Daoy (cell line): ENCODE measurements around the gene GPR162. TPM values are rescaled to one million over a fixed set of nuclear protein-coding genes. Genes with fewer than 3 reads are reported as not detected.
A peak's percentile ranks its signal among the peaks of the same experiment; 100 is the strongest.
"Not testable (repeated sequence)": the region's sequence is repeated elsewhere in the genome, so short reads cannot be mapped to it uniquely, and the experiment has no call there.

Source experiments
- DNase-seq: peaks from one replicate; pipeline ENCODE4 v3.0.0-alpha.2; 2015; ENCODE audit warnings: low read depth
- total RNA-seq: library from RNA; depleted of rRNA; stranded (reverse); fragments of >200 nt; shearing (Covaris generic); gene quantifications from 2 replicates; pipeline ENCODE4 v1.2.3, GENCODE V29; 2014

The GPR162 gene
- total RNA-seq, 1 experiment from 2014 or later = 0.74 TPM

- DNase-seq = no peak
These were observed 32.0 kb downstream of the GPR162 start for GRCh38 chr12:6853626-6854025.

- no peak for DNase-seq
These were observed 32.4 kb downstream of the GPR162 start for GRCh38 chr12:6854036-6854435.

GRCh38 chr12:6855322-6855721 lies 33.7 kb downstream of the GPR162 start:
- DNase-seq = no peak

GRCh38 chr12:6858799-6859198 lies 37.2 kb downstream of the GPR162 start:
- no peak for DNase-seq

GRCh38 chr12:6860116-6860515 lies 38.5 kb downstream of the GPR162 start:
- DNase-seq = no peak

- DNase-seq = no peak
These were observed 39.3 kb downstream of the GPR162 start for GRCh38 chr12:6860942-6861341.

- DNase-seq = no peak
These were observed 39.8 kb downstream of the GPR162 start for GRCh38 chr12:6861391-6861790.

GRCh38 chr12:6863033-6863432 lies 41.4 kb downstream of the GPR162 start:
- no peak for DNase-seq

- DNase-seq = no peak
These were observed 42.1 kb downstream of the GPR162 start for GRCh38 chr12:6863586-6864321.

GRCh38 chr12:6865307-6865706 lies 43.7 kb downstream of the GPR162 start:
- DNase-seq = not testable (repeated sequence)

GRCh38 chr12:6866163-6866919 lies 44.7 kb downstream of the GPR162 start:
- DNase-seq = no peak

GRCh38 chr12:6866920-6867412 lies 45.3 kb downstream of the GPR162 start:
- no peak for DNase-seq

GRCh38 chr12:6867413-6868210 lies 46.0 kb downstream of the GPR162 start, which contains the start of gene TPI1:
TPI1 (plus strand) TSS chr12:6867531; CDS start chr12:6867567, 36 bp downstream.
- DNase-seq = peak; percentile 86

GRCh38 chr12:6868211-6869048 lies 46.8 kb downstream of the GPR162 start:
- no peak for DNase-seq

- peak; percentile 70 for DNase-seq
These were observed 47.7 kb downstream of the GPR162 start for GRCh38 chr12:6869049-6870021.

- not testable (repeated sequence) for DNase-seq
These were observed 48.7 kb downstream of the GPR162 start for GRCh38 chr12:6870304-6870703.

- peak; percentile 55 for DNase-seq
These were observed 49.7 kb downstream of the GPR162 start for GRCh38 chr12:6871052-6871957.
